Inflammatory macrophage (primary cell): Measurements from ENCODE around the gene LHFPL2.
A peak's percentile ranks its signal among the peaks of the same experiment; 100 is the strongest.

ENCODE experiments used
- DNase-seq, 2 donors: peaks; one replicate each; pipeline ENCODE4 v3.0.0-alpha.2; 2020 to 2022

The LHFPL2 gene

DNA sequence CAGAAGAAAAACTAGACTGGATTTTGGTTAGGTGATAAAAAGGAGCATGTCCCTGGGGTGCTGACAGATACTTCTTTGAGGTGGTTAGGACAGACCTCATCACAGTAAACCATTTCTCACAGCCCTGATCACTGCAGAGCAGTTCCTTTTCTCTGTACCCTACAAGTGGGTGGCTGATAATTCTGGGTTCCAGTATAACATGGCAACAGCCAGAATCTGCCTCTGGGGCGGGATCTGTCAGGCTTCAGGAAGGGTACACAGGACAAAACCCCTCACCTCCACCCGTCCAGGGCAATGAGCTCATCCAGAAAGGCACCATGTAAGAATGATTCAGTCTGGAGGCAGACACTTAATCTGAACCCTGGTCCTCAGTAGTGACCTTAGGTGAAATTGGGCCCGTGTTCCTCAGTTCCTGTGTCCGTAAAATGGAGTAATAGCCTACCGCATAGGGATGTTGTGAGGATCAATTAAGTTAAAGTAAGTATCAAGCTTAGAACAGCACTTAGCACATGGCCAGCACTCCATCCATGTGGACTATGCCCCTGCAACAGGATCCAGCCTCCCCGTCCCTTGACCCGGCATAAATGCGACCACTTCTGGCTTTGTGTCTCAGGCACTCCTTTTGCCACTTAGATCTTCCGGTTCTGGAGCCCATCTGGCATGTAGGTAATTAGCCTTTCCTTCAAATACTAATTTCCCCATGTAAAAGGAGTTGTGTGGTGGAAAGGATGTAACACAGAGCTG lies 129.2 kb downstream of the LHFPL2 start:
- no peak for DNase-seq

DNA sequence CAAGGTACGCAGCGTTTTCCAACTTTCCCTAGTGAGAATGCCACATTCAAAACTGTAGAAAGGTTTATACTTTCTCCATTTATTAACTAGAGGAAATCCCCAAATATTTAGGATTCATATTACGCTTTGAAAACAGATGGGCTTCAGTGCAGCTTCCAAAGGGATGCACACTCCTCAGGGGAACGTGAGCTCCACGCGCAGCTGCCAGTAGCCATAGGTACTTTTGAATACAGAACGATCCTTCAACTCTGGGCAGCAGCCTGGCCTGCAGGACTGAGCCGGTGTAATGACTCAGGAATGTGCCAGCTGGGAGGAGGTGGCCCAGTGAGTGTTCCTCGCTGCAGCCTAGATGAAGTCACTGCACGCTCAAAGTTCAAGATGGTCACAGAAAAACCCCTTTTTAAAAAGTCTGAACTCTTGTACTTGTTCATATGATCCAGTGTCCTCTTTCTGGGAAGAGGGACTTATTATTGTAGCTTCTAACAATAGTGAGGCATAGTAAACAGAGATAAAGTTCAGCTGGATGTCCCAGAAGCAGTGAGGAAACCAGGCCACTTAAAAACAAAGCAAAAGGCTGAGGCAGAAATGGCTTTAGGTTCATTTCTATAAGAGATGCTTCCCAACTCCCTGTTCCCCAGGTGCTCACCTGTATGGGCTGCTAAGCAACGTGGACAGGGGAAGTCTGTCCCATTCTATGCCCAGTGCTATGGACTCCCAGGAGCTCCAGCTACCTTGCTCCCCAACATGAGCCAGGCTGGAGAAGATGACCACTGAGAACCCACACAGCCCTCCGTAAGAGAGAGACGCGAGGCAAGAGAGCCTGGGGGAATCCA lies 130.0 kb downstream of the LHFPL2 start:
- no peak for DNase-seq

DNA sequence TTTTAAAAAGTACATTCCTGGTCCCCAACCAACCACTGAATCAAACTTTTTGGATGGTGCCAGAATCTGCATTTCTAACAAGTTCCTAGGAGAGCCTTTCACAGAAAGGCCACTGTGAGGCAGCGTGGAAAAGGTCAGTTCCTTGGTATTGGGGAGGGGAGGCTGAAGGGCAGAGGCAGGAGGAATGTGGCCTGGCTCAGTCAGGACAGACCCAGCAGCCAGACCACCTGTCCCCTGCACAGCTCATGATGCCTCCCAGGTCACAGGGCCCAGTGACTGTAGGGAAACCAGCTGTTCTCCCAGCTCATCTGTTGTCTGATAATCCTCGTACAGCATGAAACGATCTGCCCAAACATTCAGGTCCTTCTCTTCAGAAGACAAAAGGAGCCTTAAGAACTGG lies 132.9 kb downstream of the LHFPL2 start:
- DNase-seq, result no peak

DNA sequence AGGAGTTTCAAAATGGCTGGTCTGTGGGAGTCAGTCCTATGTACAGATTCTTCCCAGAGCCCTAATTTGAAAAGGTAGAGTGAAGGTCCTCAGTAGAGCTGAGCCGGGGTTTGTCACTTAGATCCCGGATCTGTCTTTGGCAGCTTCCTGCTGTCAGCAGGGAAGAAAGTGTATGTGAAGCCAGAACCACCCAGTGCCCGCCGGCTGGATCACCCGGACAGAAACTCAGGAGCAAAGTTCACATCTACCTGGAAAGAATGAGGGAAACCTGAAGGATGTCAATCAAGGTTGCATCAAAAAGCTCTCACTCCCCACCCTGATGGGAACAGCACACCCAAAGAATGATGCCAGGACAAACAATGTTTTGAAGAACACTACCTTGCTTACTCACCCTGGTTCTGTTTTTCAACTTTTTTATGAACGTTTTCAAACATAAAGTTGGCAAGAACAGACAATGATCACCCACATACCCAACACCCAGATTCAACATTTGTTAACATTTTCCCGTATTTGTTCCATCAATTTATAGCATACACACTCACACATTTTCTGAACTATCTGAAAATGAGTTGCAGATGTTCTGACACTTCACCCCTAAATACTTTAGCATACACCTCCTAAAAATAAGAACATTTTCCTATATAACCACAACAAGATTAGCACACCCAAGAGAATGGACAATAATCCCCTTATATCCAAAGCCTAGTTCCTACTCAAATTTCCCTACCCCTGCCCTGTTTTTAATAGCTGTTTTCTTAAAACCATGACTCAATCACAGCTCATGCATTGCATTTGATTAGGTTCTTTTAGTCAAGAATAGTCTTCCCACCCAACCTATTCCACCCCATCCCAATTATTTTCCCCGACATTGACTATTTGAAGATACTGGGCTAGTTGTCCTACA lies 133.9 kb downstream of the LHFPL2 start:
- DNase-seq, result no peak

DNA sequence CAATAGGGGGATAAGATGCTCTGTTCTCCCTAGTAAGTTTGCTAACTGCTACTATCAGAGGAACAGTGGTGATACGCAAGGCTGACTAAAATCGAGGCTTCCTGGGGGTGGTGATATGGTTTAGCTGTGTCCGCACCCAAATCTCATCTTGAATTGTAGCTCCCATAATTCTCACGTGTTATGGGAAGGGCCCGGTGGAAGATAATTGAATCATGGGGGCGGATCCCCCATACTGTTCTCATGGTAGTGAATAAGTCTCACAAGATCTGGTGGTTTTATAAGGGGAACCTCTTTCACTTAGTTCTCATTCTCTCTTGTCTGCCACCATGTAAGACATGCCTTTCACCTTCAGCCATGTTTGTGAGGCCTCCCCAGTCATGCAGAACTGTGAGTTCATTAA lies 135.1 kb downstream of the LHFPL2 start:
- peak; percentile 54 to 55 for DNase-seq

DNA sequence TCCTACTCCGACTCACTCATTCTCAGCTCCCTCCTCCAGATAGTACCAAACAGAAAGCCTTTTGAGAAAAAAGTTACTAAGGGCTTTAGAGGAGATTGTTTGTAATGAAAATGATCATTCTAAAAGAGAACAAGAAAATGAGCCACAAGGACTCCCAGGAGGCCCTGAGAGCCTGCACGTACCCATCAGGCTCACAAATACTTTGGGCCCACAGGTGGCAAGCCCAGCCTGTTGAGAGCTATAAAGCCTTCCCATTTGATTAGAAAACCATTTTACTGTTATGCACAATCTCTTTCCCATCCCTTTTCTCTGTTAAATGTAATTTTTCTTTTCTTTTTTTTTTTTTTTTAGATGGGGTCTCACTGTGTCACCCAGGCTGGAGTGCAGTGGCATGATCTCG lies 136.1 kb downstream of the LHFPL2 start:
- DNase-seq, result no peak

DNA sequence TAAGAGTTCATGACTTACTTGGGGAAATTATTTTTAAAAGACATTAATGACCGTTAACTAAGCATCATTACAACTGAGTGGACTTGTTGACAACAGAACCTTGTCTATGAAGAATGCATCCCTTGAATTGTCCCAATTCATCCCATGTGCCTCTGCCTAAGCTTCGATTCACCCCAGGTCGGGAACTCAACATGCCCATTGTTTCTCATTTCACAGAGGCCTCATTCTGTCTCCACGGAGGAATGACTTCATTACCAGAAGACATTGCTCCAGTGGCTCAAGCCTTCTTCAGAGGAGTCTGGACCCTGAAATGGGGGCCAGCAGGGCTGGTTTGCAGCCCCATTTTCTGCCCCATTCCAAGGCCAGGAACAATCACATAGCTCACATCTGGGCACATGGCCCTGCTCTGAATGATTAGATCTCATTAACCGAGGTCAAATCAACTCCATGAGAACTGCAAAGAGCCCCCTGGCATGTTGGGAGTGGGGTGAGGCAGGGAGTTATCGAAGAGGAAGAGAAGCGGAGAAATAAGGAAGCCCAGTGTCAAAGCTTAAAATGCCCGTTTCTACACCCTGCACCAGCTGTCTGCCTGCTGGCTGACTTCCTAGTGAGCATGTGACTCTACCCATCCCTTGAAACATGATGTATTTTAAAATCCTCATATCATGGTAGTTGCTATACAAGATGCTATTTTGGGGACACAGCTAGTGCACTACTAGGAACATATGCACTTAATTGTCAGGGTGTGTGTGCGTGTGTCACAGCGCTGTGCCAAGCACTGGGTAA lies 137.3 kb downstream of the LHFPL2 start:
- DNase-seq, result peak; percentile 85 to 91

DNA sequence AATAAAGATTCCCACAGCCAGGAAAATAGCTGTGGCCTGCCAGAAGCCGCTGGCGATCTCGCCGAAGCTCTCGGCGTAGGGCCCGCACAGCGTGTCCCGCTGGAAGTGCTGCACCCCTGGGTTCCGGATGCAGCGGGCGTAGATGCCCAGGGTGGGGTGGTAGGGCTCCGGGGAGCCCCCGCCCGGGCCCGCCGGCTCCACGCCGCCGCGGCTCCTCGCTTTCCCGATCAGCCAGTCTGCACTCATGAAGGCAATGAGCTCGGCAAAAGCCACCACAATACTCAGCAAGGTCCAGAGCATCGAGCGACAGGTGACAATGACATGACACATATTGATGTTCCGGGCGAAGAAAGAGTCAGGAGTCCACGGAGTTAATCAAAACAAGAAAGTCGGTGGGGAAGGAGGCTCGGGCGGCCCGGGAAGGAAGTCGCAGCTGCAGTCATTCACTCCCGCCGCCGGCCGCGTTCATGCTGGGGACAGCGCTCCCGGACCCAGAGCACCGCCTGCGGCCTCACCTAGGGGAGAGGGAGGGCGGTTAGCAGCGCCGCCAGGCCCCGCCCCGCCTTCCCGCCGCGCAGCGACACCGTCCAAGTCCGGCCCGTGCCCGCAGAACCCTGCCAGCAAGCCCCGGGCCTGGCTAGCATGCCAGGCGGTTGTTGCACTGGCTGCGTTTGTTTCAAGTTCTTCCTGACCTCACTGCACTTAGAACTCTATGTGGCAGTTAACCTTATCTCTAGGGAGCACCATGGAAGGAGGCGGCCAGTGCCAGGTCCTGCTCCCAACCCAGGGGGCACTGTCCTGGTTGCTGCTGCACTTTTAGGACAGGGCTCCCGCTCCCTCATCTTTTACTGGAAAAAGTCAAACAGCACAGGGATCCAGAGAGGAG lies 138.4 kb downstream of the LHFPL2 start:
- peak; percentile 62 to 83 for DNase-seq

DNA sequence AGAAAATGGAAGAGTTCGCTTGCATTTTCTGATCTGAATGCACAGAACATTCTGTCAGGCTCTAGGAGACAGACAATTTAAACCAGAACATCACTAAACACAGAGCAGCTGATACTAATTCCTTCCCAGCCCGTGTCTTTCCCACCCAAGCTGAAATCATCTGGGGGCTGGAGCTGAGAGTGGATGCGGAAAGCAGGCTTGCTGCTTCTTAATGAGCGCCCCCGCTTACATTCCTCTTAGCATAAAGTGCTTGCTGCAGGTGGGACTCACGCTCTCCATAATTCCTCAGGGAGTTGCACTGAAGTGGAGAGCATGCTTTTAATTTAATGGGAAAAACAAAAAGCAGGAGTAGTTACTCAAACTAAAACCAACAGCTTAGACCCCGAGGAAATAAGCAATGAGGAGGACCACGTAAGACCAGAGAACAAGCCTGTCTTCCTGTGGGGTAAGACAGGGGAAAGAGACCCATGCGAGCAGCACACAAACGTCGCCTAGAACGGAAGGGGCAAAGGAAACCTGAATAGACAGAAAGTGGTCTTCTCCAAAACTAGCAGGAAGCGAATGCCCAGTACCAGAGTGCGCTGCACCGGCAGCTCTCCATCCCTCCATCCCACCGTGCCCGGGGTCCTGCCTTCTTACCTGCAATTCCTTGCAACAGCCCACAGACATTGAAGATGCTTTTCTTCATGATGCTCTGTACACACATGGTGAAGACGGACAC lies 139.3 kb downstream of the LHFPL2 start:
- DNase-seq, result no peak

DNA sequence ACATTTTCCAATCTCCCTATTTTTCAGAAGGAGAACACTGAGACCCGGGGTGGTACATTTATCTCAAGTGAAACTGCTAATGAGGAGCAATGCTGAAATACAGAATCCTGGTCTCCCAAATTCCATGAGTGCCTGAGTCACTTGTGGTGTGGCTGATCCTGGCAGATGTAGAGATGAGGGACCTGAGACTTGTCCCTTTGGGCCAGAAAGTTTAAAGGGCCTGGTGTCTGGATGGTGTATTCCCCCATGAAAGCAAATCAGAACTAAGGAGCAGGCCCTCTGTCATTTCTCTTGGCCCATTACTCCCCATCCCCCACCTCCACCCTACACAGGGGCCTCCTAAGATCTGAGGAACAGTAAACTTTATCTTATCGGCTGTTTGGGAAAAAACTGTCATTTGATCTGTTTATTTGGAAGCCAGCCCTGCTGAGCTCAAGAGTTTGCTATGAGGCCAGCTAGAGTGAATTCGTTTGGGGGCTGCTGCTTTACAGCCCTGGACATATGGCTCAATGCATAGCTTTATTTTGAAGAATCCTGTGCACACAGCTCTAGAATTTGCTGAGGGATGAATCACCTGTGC lies 140.3 kb downstream of the LHFPL2 start:
- DNase-seq, result no peak

DNA sequence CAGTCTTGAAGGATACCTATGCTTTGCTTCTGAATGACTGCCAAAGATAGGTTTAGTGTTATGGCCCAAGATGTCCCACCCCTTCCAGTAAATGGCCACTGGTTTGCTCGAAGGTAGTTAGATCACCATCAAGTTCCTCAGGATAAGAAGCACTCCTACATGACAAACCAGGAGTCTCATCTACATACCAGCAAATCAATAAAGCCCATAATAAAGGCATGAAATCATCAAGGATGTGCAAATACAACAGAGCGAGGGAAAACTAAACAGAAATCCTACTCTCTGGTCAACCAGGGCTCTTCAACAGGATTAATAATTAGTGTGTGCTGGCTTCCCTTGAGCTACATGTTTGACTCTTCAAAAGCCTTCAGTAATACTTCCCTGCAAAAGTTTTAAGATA lies 141.0 kb downstream of the LHFPL2 start:
- peak in 1 of 2 donors; percentile 40 for DNase-seq

DNA sequence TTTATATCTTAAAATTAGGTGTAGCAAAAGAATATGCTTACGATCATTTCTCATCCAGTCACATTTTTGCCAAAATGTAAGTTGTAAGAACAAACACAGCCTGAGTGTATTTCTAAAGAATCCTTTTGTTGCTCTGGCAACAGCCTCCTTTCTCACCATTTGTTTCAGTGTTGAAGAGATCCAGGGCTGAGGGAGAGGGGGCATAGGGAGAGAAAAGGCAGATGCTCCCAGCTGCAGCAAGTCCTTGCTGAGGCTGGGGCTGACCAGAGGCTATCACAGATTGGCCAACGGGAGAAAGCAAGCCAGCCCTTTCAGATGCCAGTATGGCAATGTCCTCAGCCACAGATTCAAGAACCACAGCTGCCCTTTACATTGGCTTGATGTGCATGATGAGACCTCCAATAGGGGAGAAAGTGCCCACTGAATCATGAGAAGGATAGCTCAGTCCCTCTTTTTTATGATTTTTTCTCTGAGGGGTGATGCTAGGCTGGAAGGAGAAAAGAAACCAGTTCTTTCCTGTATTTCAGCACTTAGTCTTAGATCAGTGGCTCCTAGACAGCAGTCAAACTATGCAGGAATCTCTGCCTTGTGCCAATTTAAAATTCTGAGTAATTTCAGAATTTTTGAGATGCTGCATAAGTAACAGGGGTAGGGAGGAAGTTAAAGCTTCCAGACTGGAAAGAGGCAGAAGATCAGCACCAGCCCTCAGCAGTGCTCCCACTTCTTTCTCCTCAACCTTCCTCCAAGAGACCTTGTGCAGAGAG lies 142.1 kb downstream of the LHFPL2 start:
- DNase-seq, result no peak

DNA sequence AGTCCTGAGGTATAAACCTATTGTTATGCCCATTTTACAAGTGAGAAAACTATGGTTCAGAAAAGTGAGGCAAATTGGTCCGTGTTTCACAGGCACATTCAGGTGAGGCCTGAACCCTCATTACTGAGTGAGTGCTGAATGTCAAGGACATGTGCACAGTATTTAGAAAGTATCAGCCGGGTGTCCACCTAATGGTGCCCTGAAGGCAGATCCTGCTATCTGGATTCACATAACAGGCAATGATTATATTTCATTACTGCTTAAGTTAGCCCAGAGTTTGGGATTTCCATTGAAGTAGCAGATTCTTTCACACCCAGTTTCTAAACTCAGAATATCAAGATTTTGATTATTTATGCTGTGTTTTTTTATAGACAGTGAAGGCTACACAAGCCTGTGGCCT lies 142.7 kb downstream of the LHFPL2 start:
- no peak for DNase-seq

DNA sequence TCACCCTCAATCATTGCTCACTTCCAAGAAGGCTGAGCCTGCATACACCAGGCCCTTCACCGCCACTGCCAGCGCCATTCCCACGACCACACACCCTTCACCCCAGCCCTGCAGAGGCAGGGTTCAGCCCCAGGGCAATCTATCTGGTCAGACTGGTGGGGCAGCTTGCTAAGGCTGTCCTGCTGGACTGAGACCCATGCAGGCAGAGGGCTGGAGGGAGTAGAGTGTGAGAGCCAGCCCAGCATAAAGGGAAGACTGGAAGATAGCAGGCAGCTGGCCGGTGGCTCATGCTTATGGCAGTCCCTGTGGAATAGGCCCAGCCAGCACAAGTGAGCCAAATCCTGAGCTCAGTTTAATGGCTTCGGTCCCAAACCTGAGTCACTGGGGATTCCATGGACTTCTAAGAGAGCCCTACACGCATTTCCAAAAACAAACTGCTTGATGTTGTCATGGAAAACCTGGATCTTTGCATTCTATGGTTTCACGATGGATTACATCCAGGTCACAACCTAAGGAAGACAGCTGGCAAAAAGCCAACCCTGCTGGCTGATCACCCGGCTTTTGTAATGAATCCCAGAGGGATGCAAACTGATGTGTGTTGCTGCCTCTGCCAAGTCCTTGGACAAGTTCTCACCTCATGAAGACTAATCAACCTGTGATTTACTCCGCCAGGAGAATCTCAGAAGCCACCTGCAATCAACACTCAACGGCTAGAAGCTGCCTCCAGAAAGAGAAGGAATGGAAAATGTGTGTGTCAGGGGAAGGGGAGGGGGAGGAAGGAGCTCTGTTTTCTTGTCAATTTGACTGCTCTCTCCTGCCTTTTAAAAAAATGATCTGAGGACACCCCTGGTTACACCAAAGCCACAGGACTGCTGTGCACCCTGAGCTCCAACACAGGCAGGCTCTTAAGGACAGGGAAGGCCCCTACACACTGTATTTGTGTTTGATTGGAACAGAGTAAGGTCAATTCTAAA lies 143.6 kb downstream of the LHFPL2 start:
- DNase-seq, result no peak

DNA sequence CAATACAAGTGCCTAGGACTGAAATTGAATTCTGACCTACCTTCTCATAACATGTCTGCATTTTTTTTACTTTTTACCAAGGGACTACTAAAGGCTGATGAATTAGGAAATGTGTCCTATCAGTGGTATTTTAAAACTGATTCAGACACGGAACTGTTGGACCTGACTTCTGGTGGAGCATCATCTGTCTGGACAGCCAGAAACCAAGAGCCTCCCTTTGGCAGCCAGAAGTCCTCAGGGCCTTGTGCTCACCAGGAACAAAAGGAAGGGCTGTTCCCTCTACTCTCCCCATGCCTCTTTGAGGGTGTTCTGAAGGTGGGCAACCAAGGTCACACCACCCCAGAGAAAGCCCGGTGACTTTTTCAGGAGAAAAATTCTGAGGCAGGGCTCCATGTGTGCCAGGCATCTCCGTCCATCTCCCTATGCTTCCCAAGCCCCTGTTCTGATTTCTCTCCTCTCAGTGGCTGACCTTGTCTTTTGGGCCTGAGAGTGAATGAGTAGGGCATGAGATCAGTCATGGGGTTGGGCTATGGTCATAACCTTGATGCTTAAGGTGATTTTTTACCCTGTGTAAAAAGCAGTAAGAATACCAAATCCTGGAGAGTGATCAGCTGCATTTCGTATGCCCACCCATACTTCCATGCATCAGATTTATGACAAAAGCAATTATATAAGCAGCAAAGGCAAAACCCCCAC lies 144.5 kb downstream of the LHFPL2 start:
- DNase-seq, result no peak

DNA sequence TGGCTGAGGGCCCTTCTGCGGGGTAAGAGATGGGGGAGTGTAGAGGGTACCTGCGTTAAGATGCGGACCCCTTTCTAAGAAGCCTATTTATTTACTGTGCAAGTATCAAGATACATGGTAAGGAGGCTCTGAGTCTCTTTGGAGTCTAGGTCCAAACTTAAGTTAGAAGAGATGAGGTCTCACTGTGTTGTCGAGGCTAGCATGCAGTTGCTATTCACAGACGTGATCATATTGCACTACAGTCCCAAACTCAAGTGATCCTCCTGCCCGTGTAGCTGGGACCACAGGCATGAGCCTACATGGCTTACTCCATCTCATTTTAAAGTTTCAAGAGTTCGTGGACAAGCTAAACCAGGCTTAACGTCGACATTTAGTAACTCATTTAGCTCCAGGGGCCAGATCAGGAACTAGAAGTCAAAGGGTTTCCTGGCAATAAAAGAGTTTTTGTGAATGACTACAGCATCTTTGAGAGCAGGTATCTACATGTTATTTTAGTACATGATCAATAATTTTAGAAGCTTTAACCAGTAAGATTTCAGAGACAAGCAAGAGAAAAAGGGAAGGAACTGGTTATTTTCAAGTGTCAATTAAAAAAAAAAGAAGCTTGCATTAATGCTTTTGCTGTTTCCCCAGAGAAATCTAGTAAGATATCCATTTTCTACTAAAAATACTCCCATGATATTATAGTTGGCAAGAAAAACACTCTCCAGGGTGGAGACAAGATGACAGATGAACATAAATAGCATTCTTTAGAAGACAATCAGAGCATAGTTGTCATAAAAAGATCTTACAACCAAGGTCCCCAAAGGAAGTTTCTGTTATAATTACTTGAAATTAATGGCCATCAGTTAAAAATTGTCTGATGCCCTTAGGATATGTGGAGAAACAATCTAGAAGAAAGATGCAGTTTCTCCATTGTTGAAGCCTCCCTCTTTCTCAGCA lies 146.9 kb downstream of the LHFPL2 start:
- no peak for DNase-seq
